GM12878 (cell line): ENCODE data around the gene SLC37A2. TPM values are rescaled to one million over a fixed set of nuclear protein-coding genes. Genes with fewer than 3 reads are reported as not detected.
A peak's percentile ranks its signal among the peaks of the same experiment; 100 is the strongest.

Experiments used
- ATAC-seq: fragments of 200-7000 bp; cut with Tn5 transposase; 3 replicates; pipeline ENCODE4 v1.9.1; 2020; ENCODE audit warnings: mild to moderate bottlenecking, moderate library complexity
- BruUV-seq: library from RNA; stranded (reverse); fragments of 400-500 nt; replicated peaks from 2 replicates; lab custom pipeline; 2021; lab: Mats Ljungman, UMichigan
- CTCF ChIA-PET: fragments of 300-600 bp; sonication (Branson Sonifier 250); formaldehyde crosslinking; extraction: SDS; loops from one replicate; lab custom pipeline; 2021; ENCODE audit warnings: inconsistent platforms; lab: Yijun Ruan, JAX
- POLR2A ChIA-PET: fragments of 350-600 bp; formaldehyde crosslinking; extraction: SDS; loops from one replicate; lab custom pipeline; 2021; ENCODE audit warnings: inconsistent platforms; lab: Charles Lee
- RAD21 ChIA-PET: fragments of 300-600 bp; sonication (Branson Sonifier 250); formaldehyde crosslinking; loops from one replicate; lab custom pipeline; 2023; ENCODE audit warnings: antibody characterized with exemption; ENCODE audit not compliant: unreplicated experiment; lab: Charles Lee
- SMC1A ChIA-PET: fragments of 300-600 bp; sonication (Branson Sonifier 250); formaldehyde crosslinking; loops from one replicate; lab custom pipeline; 2023; ENCODE audit not compliant: unreplicated experiment, uncharacterized antibody; lab: Charles Lee
- DNase-seq: peaks from one replicate; pipeline ENCODE4 v3.0.0-alpha.2; 2011; ENCODE audit warnings: low read depth, low spot score
- FAIRE-seq: peaks from 3 replicates; lab custom pipeline; 2011; peaks lifted over from hg19 to GRCh38; lab: Jason Lieb, UNC
- H2AFZ ChIP-seq: 2 replicates; pipeline ENCODE4 v1.6.0; 2011; ENCODE audit warnings: low read depth, low read length, control low read depth; ENCODE audit not compliant: control insufficient read depth
- H3K27ac ChIP-seq: 2 replicates; pipeline ENCODE4 v1.5.1; 2011; ENCODE audit warnings: control low read depth; ENCODE audit not compliant: control insufficient read depth, insufficient read depth
- H3K27me3 ChIP-seq, 2 experiments: replicated peaks in 1 of 2; 2 replicates each; pipeline versions ENCODE4 v1.6.0 to v1.6.1; 2011; ENCODE audit warnings: low read length in 1 of 2; ENCODE audit not compliant: control insufficient read depth in 2 of 2, insufficient read depth in 2 of 2
- H3K36me3 ChIP-seq, 2 experiments: 2 replicates each; pipeline ENCODE4 v1.5.1; 2011; ENCODE audit warnings: low read length in 1 of 2; ENCODE audit not compliant: control insufficient read depth in 2 of 2, insufficient read depth in 2 of 2
- H3K4me1 ChIP-seq: 2 replicates; pipeline ENCODE4 v1.6.1; 2011; ENCODE audit warnings: mild to moderate bottlenecking, low read length, moderate library complexity, mixed read lengths; ENCODE audit not compliant: control insufficient read depth, insufficient read depth
- H3K4me2 ChIP-seq: 2 replicates; pipeline ENCODE4 v1.6.0; 2011; ENCODE audit warnings: control low read depth; ENCODE audit not compliant: control insufficient read depth, insufficient read depth
- H3K4me3 ChIP-seq: fragments of 200-600 bp; sonication (generic); 2 replicates; pipeline ENCODE4 v1.5.1; 2016
- H3K79me2 ChIP-seq: 2 replicates; pipeline ENCODE4 v1.6.0; 2011; ENCODE audit warnings: low read length; ENCODE audit not compliant: control insufficient read depth, insufficient read depth
- H3K9ac ChIP-seq: 2 replicates; pipeline ENCODE4 v1.8.0; 2011; ENCODE audit warnings: low read length, control low read depth, mixed read lengths; ENCODE audit not compliant: control insufficient read depth, insufficient read depth
- H3K9me3 ChIP-seq: replicated peaks from 3 replicates; pipeline ENCODE4 v1.5.1; 2011; ENCODE audit warnings: mild to moderate bottlenecking, low read length; ENCODE audit not compliant: control insufficient read depth, insufficient read depth
- H4K20me1 ChIP-seq: 2 replicates; pipeline ENCODE4 v1.6.0; 2011; ENCODE audit not compliant: control insufficient read depth, insufficient read depth
- EGR1 ChIP-seq, 2 experiments: IDR thresholded peaks; 1 replicate in 1 of 2; 2 replicates in 1 of 2; pipeline ENCODE4 v1.6.1; 2011 to 2012; ENCODE audit warnings: low read depth in 2 of 2, low read length in 2 of 2, borderline replicate concordance in 1 of 2, mild to moderate bottlenecking in 1 of 2, moderate library complexity in 1 of 2
- ETV6 ChIP-seq, 2 experiments: fragments of 450-650 bp in 1 of 2; IDR thresholded peaks in 1 of 2; conservative IDR thresholded peaks in 1 of 2; 2 replicates each; pipeline ENCODE4 v1.6.1; 2014; ENCODE audit warnings: antibody characterized with exemption in 1 of 2, borderline replicate concordance in 1 of 2, low read depth in 1 of 2, mild to moderate bottlenecking in 1 of 2, moderate library complexity in 1 of 2
- NFYA ChIP-seq: IDR thresholded peaks from 2 replicates; pipeline ENCODE4 v1.6.1; 2011; ENCODE audit warnings: low read depth, mild to moderate bottlenecking, low read length, improper control_type of control experiment, borderline replicate concordance
- NR2F1 ChIP-seq: fragments of 450-650 bp; conservative IDR thresholded peaks from 2 replicates; pipeline ENCODE4 v1.6.1; 2017; ENCODE audit warnings: mild to moderate bottlenecking
- RELA ChIP-seq: fragments of 450-650 bp; IDR thresholded peaks from 2 replicates; pipeline ENCODE4 v1.8.0; 2014; ENCODE audit warnings: borderline replicate concordance; ENCODE audit not compliant: partially characterized antibody
- ZSCAN29 ChIP-seq: fragments of 450-650 bp; IDR thresholded peaks from 2 replicates; pipeline ENCODE4 v1.6.1; 2017; ENCODE audit warnings: mild to moderate bottlenecking, moderate library complexity
- ZZZ3 ChIP-seq: IDR thresholded peaks from 2 replicates; pipeline ENCODE4 v1.6.1; 2011; ENCODE audit warnings: low read depth; ENCODE audit not compliant: control insufficient read depth, insufficient read length
- WGBS: methylation state at CpG from one replicate; pipeline ENCODE4 v1.1.6; 2016; ENCODE audit warnings: low lambda C conversion rate; ENCODE audit not compliant: insufficient replicate concordance, insufficient coverage; ENCODE audit errors: missing lambda C conversion rate; 5-methylcytosine and 5-hydroxymethylcytosine counted together
- in situ Hi-C: fragments of 300-500 bp; cut with MboI; formaldehyde crosslinking; loops from 9 replicates; pipeline ENCODE4 v1.14.3; 2018; ENCODE audit warnings: mixed read lengths
- intact Hi-C: fragments of 100-400 bp; cut with micrococcal nuclease; formaldehyde crosslinking; loops from one replicate; pipeline ENCODE4 v1.14.2; 2022; ENCODE audit not compliant: unreplicated experiment
- polyA plus RNA-seq, 11 experiments: library from polyadenylated mRNA; depleted of rRNA in 4 of 11; unstranded in 6 of 11; stranded (reverse) in 5 of 11; fragments of >200 nt; fragmentation: Nextera tagmentation in 4 of 11; fragmentation: Illumina TruSeq in 1 of 11; extraction: Ambion mirVana in 4 of 11; extraction: Trizol in 1 of 11; gene quantifications; 1 replicate in 1 of 11; 2 replicates in 10 of 11; pipeline versions ENCODE4 v1.2.1 to v1.2.3, GENCODE V29; 2011 to 2016; ENCODE audit warnings: inconsistent platforms in 2 of 11, missing spikeins in 2 of 11, low read depth in 1 of 11
- total RNA-seq, 4 experiments: library from RNA; depleted of rRNA in 3 of 4; stranded (reverse); fragments of >200 nt in 3 of 4; fragmentation: Illumina TruSeq in 1 of 4; extraction: Trizol in 1 of 4; gene quantifications; 2 replicates each; pipeline versions ENCODE4 v1.2.1 to v1.2.3, GENCODE V29; 2013 to 2021

Gene SLC37A2
- total and polyA plus RNA-seq, 10 of the 15 experiments (the other 5 are each of a cell fraction or from before 2014, with no cell fraction given), result 0.26 to 9.8 (median 2.0) TPM

- peak; percentile 19 for TF ChIP-seq RELA
Measured at GRCh38 chr11:125070699-125071254, 7.7 kb downstream of the SLC37A2 start (continued).

DNA sequence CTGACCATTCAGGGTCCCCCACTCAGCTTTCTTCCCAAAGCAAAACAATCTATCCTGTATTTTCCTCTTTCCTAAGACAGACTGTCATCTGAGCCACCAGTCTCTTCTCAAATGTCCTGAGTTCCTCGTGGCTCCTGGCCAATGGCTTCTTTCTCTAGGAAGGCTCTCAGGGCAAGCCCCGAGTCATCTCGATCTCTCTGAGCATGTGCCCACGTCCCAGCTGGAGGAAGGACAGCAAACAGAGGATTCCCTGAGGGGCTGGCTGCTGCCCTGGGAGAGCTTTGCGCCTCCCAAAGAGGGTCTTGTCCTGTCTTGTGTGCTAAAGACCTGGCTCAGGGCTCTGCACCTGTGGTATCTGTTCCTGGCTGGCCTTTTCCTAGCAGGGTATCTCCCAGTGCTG lies 8.3 kb downstream of the SLC37A2 start:
- no peak overlapping the region for H2AFZ ChIP-seq
- H4K20me1 ChIP-seq, result no peaks in the 10 kb centered on the region
- no peaks in the 10 kb centered on the region for H3K36me3 ChIP-seq
- no peak overlapping the region for H3K27ac ChIP-seq
- DNase-seq, result no peak
- H3K79me2 ChIP-seq, result no peaks in the 10 kb centered on the region
- RAD21 ChIA-PET, result interaction anchor here (1.0 to 5.9 kb wide), 8 partner anchors 8 to 302 kb away, joined by 3 to 87 read pairs (median 6); partner anchors contain the start of genes CCDC15, SLC37A2 and TMEM218
- ATAC-seq, result no peak
- POLR2A ChIA-PET, result interaction anchor here (0.6 to 4.1 kb wide), 9 partner anchors 8 to 303 kb away, joined by 3 to 55 read pairs (median 9); partner anchors contain the start of genes CCDC15, SLC37A2 and TMEM218
- SMC1A ChIA-PET, result interaction anchor here (0.8 to 5.0 kb wide), 12 partner anchors 7 to 286 kb away, joined by 3 to 57 read pairs (median 5); partner anchors contain the start of genes CCDC15, SLC37A2 and TMEM218
- intact Hi-C loops, result no loop called here
- H3K9me3 ChIP-seq, result no peaks in the 10 kb centered on the region
- WGBS, result 69% methylated on average over 5 of the region's 5 CpGs
- H3K27me3 ChIP-seq, result no peaks in the 10 kb centered on the region
- CTCF ChIA-PET, result interaction anchor here (1.1 to 6.6 kb wide), 6 partner anchors 8 to 71 kb away, joined by 3 to 46 read pairs (median 6); partner anchors contain the start of genes SLC37A2 and TMEM218
- FAIRE-seq, result no peak
- in situ Hi-C loops, result no loop called here
- H3K4me1 ChIP-seq, result peaks cover 43% of the 10 kb centered on the region
- 0 out of 2 replicates have a peak overlapping the region, but pooled peaks have one; percentile 11 for H3K4me2 ChIP-seq
- H3K4me3 ChIP-seq, result no peak overlapping the region
- no peak for TF ChIP-seq NR2F1
- no peak for TF ChIP-seq EGR1 (IDR thresholded peaks at IDR 0.05; ENCODE audit: borderline replicate concordance in 1 of 2, low read depth in 2 of 2, low read length in 2 of 2)
- TF ChIP-seq ZZZ3, result no peak
- TF ChIP-seq ZSCAN29, result no peak
- no peak for TF ChIP-seq ETV6 (conservative IDR thresholded peaks at IDR 0.05 in 1 of 2, IDR thresholded peaks at IDR 0.05 in 1 of 2; ENCODE audit: borderline replicate concordance in 1 of 2, low read depth in 1 of 2)
- TF ChIP-seq NFYA, result no peak
- TF ChIP-seq, all 136 proteins: peak for 0
- H3K9ac ChIP-seq, result no peak overlapping the region
- no TSS peak for BruUV-seq
